Measurements from ENCODE around the gene METRNL.
"Not testable (repeated sequence)": the region's sequence is repeated elsewhere in the genome, so short reads cannot be mapped to it uniquely, and the experiment has no call there.

Gene METRNL

GRCh38 chr17:83052241-83052564 lies 27.2 kb upstream of the METRNL start:
- DNase-seq (ENCODE audit: low read depth in 2 of 2) = no peak

- DNase-seq (ENCODE audit: low read depth in 2 of 2) = no peak
Measured at GRCh38 chr17:83053021-83053681, 26.3 kb upstream of the METRNL start.

GRCh38 chr17:83053739-83054451 lies 25.5 kb upstream of the METRNL start:
- DNase-seq (ENCODE audit: low read depth in 2 of 2) = no peak

- DNase-seq (ENCODE audit: low read depth in 2 of 2) = no peak
Measured at GRCh38 chr17:83054518-83055125, 24.8 kb upstream of the METRNL start.

GRCh38 chr17:83055176-83055575 lies 24.2 kb upstream of the METRNL start:
- DNase-seq (ENCODE audit: low read depth in 2 of 2) = not testable (repeated sequence)

GRCh38 chr17:83055911-83056582 lies 23.4 kb upstream of the METRNL start:
- no peak for DNase-seq (ENCODE audit: low read depth in 2 of 2)

GRCh38 chr17:83056583-83057396 lies 22.6 kb upstream of the METRNL start:
- DNase-seq (ENCODE audit: low read depth in 2 of 2) = no peak

GRCh38 chr17:83057397-83057761 lies 22.0 kb upstream of the METRNL start:
- DNase-seq (ENCODE audit: low read depth in 2 of 2) = no peak

- DNase-seq (ENCODE audit: low read depth in 2 of 2) = no peak
Measured at GRCh38 chr17:83057793-83058265, 21.6 kb upstream of the METRNL start.

GRCh38 chr17:83058266-83058798 lies 21.1 kb upstream of the METRNL start:
- no peak for DNase-seq (ENCODE audit: low read depth in 2 of 2)

GRCh38 chr17:83061586-83061985 lies 17.8 kb upstream of the METRNL start:
- DNase-seq (ENCODE audit: low read depth in 2 of 2) = no peak

GRCh38 chr17:83062011-83062817 lies 17.2 kb upstream of the METRNL start:
- no peak for DNase-seq (ENCODE audit: low read depth in 2 of 2)

- DNase-seq (ENCODE audit: low read depth in 2 of 2) = no peak
Measured at GRCh38 chr17:83062818-83063671, 16.4 kb upstream of the METRNL start.

- DNase-seq (ENCODE audit: low read depth in 2 of 2) = no peak
Measured at GRCh38 chr17:83064021-83064731, 15.2 kb upstream of the METRNL start.

GRCh38 chr17:83064732-83065659 lies 14.4 kb upstream of the METRNL start:
- DNase-seq (ENCODE audit: low read depth in 2 of 2) = no peak

GRCh38 chr17:83065660-83066542 lies 13.5 kb upstream of the METRNL start:
- no peak for DNase-seq (ENCODE audit: low read depth in 2 of 2)

- DNase-seq (ENCODE audit: low read depth in 2 of 2) = not testable (repeated sequence)
Measured at GRCh38 chr17:83066543-83066890, 12.9 kb upstream of the METRNL start.
